Kidney (tissue), 14 donors: ENCODE data around the gene FLNB. TPM values are rescaled to one million over a fixed set of nuclear protein-coding genes. Genes with fewer than 3 reads are reported as not detected.

Experiments
- DNase-seq, 5 donors: peaks; one replicate each; pipeline ENCODE4 v3.0.0-alpha.2; 2013 to 2020
- FAIRE-seq: peaks from 2 replicates; lab custom pipeline; 2012; peaks lifted over from hg19 to GRCh38; lab: Jason Lieb, UNC
- H3K27ac ChIP-seq, 2 donors: one replicate each; pipeline ENCODE4 v1.7.0; 2013; ENCODE audit warnings: low read depth in 2 of 2, low read length in 2 of 2, inconsistent platforms in 1 of 2
- H3K27me3 ChIP-seq: one replicate; pipeline ENCODE4 v1.7.1; 2013; ENCODE audit warnings: low read length, inconsistent platforms; ENCODE audit not compliant: control insufficient read depth, insufficient read depth
- H3K36me3 ChIP-seq, 3 donors: one replicate each; pipeline versions ENCODE4 v1.7.0 to v1.7.1; 2013; ENCODE audit warnings: low read length in 3 of 3, control low read depth in 1 of 3, inconsistent platforms in 1 of 3; ENCODE audit not compliant: insufficient read depth in 3 of 3, control insufficient read depth in 2 of 3
- H3K4me1 ChIP-seq, 3 donors: one replicate each; pipeline versions ENCODE4 v1.7.0 to v1.7.1; 2013; ENCODE audit warnings: low read length in 3 of 3, inconsistent platforms in 1 of 3, low read depth in 1 of 3; ENCODE audit not compliant: control insufficient read depth in 2 of 3, insufficient read depth in 2 of 3
- H3K4me3 ChIP-seq, 3 donors: one replicate each; pipeline versions ENCODE4 v1.7.0 to v1.8.1; 2013; ENCODE audit warnings: low read length in 3 of 3, control low read depth in 1 of 3, inconsistent platforms in 1 of 3
- H3K9ac ChIP-seq, 3 donors: one replicate each; pipeline versions ENCODE4 v1.7.0 to v1.7.1; 2013; ENCODE audit warnings: low read length in 3 of 3, control low read depth in 1 of 3, inconsistent platforms in 1 of 3
- H3K9me3 ChIP-seq, 3 donors: one replicate each; pipeline versions ENCODE4 v1.7.0 to v1.7.1; 2013; ENCODE audit warnings: low read length in 3 of 3, control low read depth in 1 of 3, inconsistent platforms in 1 of 3; ENCODE audit not compliant: control insufficient read depth in 2 of 3, insufficient read depth in 1 of 3
- CTCF ChIP-seq: IDR thresholded peaks from 3 replicates; pipeline ENCODE4 v1.5.1; 2012; ENCODE audit warnings: mild to moderate bottlenecking, moderate library complexity, borderline replicate concordance; ENCODE audit not compliant: insufficient read depth; ENCODE audit errors: extremely low read depth
- intact Hi-C: fragments of 100-400 bp; cut with DNase I; formaldehyde crosslinking; loops from one replicate; pipeline ENCODE4 v1.11.1; 2022
- polyA plus RNA-seq: library from polyadenylated mRNA; stranded (reverse); fragments of 350-450 nt; fragmentation: Illumina TruSeq; extraction: RNeasy Lipid Tissue Mini Kit (QIAGEN cat#74804); gene quantifications from one replicate; pipeline ENCODE4 v1.2.3, GENCODE V29; 2014; ENCODE audit warnings: low read depth, low replicate concordance; ENCODE audit not compliant: insufficient read depth
- total RNA-seq: library from RNA; stranded (reverse); fragmentation: NEBNext Ultra II Directional; extraction: Animal tissue kit (Norgen Biotek cat#: 25700); gene quantifications from one replicate; pipeline ENCODE4 v1.2.1, GENCODE V29; 2021
- donor health status: control.
- donor health status: control.
- donor health status: control.
- donor health status: control.
- donor health status: control.
- donor health status: DM: yes; HTN: yes; CAD: no.
- donor health status: Normal renal cell carcinoma (clear cell type).

Gene FLNB
- total and polyA plus RNA-seq, 2 donors from 2014 or later, result 115 to 216 TPM

GRCh38 chr3:58094657-58095056, 86.4 kb downstream of the FLNB start:
- no peak for DNase-seq
- intact Hi-C loops, result no loop called here

GRCh38 chr3:58095603-58096138, 87.4 kb downstream of the FLNB start:
- peaks cover 6 to 39% (median 16%) of the 10 kb centered on the region in 3 donors for H3K36me3 ChIP-seq
- TF ChIP-seq CTCF, result no peak
- intact Hi-C loops, result no loop called here
- FAIRE-seq (no peak), DNase-seq (no peak)
- no peak overlapping the region for H3K4me3 ChIP-seq
- no peak overlapping the region for H3K27ac ChIP-seq
- H3K4me1 ChIP-seq, result no peaks in the 10 kb centered on the region
- H3K9ac ChIP-seq, result no peak overlapping the region
- no peaks in the 10 kb centered on the region for H3K9me3 ChIP-seq
- no peaks in the 10 kb centered on the region for H3K27me3 ChIP-seq

More at GRCh38 chr3:58094657-58095056, 86.4 kb downstream of the FLNB start:
- Histone ChIP-seq H3K27me3 (no peaks in the 10 kb centered on the region), H3K36me3 (peaks cover 5 to 35% (median 16%) of the 10 kb centered on the region in 3 donors), H3K4me3 (no peak overlapping the region), H3K4me1 (no peaks in the 10 kb centered on the region), H3K9ac (no peak overlapping the region), H3K27ac (no peak overlapping the region), H3K9me3 (no peaks in the 10 kb centered on the region)
- FAIRE-seq, result no peak
- TF ChIP-seq CTCF, result no peak

- no peak overlapping the region for H3K27ac ChIP-seq
- no peak for TF ChIP-seq CTCF
- H3K4me1 ChIP-seq, result peaks cover 3 to 20% (median 17%) of the 10 kb centered on the region in 3 donors
- H3K9ac ChIP-seq, result no peak overlapping the region
- DNase-seq (no peak), FAIRE-seq (no peak)
- H3K4me3 ChIP-seq, result no peak overlapping the region
- intact Hi-C loops, result no loop called here
- H3K27me3 ChIP-seq, result no peaks in the 10 kb centered on the region
- peaks cover 9 to 39% (median 21%) of the 10 kb centered on the region in 3 donors for H3K36me3 ChIP-seq
- no peaks in the 10 kb centered on the region for H3K9me3 ChIP-seq
These were observed 90.3 kb downstream of the FLNB start for GRCh38 chr3:58098531-58098930.

GRCh38 chr3:58099865-58100264, 91.6 kb downstream of the FLNB start:
- peaks cover 9 to 47% (median 21%) of the 10 kb centered on the region in 3 donors for H3K36me3 ChIP-seq
- no peak overlapping the region for H3K4me3 ChIP-seq
- no peak for FAIRE-seq
- no peak for DNase-seq
- TF ChIP-seq CTCF, result no peak
- peaks cover 3 to 30% (median 19%) of the 10 kb centered on the region in 3 donors for H3K4me1 ChIP-seq
- intact Hi-C loops, result no loop called here
- no peak overlapping the region for H3K9ac ChIP-seq
- peak overlapping the region in 1 of 2 donors; percentile 40 for H3K27ac ChIP-seq
- H3K9me3 ChIP-seq, result no peaks in the 10 kb centered on the region
- no peaks in the 10 kb centered on the region for H3K27me3 ChIP-seq
